Epithelial cell of esophagus (primary cell): ENCODE measurements around the gene GRAMD4.
"Not testable (repeated sequence)": the region's sequence is repeated elsewhere in the genome, so short reads cannot be mapped to it uniquely, and the experiment has no call there.

Experiments
- DNase-seq: peaks from one replicate; pipeline ENCODE4 v3.0.0; 2010; ENCODE audit warnings: low read depth
- H3K4me3 ChIP-seq: 2 replicates; pipeline ENCODE4 v1.5.1; 2011; ENCODE audit warnings: mild to moderate bottlenecking, low read length, control low read depth
- CTCF ChIP-seq: IDR thresholded peaks from 2 replicates; pipeline ENCODE4 v1.5.1; 2011; ENCODE audit warnings: low read depth, mild to moderate bottlenecking, low read length, control low read depth, inconsistent platforms; ENCODE audit not compliant: insufficient read depth; ENCODE audit errors: missing control alignments

GRAMD4 gene

GRCh38 chr22:46633334-46633890, 13.2 kb downstream of the GRAMD4 start:
- TF ChIP-seq CTCF, result no peak

GRCh38 chr22:46634011-46634699, 14.0 kb downstream of the GRAMD4 start:
- DNase-seq, result peak; percentile 37
- no peak for TF ChIP-seq CTCF
- no peak overlapping the region for H3K4me3 ChIP-seq

More at GRCh38 chr22:46633334-46633890, 13.2 kb downstream of the GRAMD4 start:
- H3K4me3 ChIP-seq, result no peak overlapping the region
- no peak for DNase-seq

- H3K4me3 ChIP-seq, DNase-seq: not testable (repeated sequence)
These were observed 14.9 kb downstream of the GRAMD4 start for GRCh38 chr22:46634973-46635685.

- no peak for TF ChIP-seq CTCF
- no peak overlapping the region for H3K4me3 ChIP-seq
- DNase-seq, result no peak
These were observed 15.6 kb downstream of the GRAMD4 start for GRCh38 chr22:46635756-46636155.

- H3K4me3 ChIP-seq, result no peak overlapping the region
- TF ChIP-seq CTCF, result no peak
- no peak for DNase-seq
These were observed 16.2 kb downstream of the GRAMD4 start for GRCh38 chr22:46636221-46637002.

GRCh38 chr22:46637711-46638600, 17.8 kb downstream of the GRAMD4 start:
- no peak overlapping the region for H3K4me3 ChIP-seq
- no peak for DNase-seq
- TF ChIP-seq CTCF, result no peak
